Measurements from ENCODE around the gene SLC2A13. TPM values are rescaled to one million over a fixed set of nuclear protein-coding genes. Genes with fewer than 3 reads are reported as not detected.

Gene SLC2A13
- total RNA-seq, 1 donor from 2014 or later, result 11.6 TPM

DNA sequence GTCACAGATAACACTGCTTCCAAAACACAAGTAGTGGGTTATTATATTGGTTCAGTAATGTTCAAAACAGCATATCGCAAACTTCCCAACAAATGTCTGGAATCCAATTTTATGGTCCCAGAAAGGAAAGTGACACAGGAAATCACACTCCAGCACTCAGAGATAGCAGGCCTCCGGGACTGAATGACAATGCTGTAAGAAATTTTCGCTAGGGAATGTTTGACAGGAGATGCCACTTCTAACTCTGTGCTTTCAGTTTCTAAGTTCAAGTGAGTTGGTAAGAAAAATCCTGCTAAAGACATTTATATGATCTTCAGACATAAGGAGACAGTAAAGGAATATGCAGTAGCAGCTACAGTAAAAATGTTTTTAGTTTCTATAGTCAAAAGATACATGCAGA lies 93.2 kb downstream of the SLC2A13 start:
- Histone ChIP-seq H3K4me3 (no peak overlapping the region), H3K27ac (no peak overlapping the region), H3K36me3 (no peaks in the 10 kb centered on the region), H3K4me1 (peaks cover 17% of the 10 kb centered on the region), H3K9me3 (no peaks in the 10 kb centered on the region), H3K27me3 (ENCODE audit: low read depth) (no peaks in the 10 kb centered on the region)
- no peak for TF ChIP-seq CTCF (IDR thresholded peaks at IDR 0.05)
- ATAC-seq (no peak), DNase-seq (no peak)
- intact Hi-C loops (cut with DNase I), result no loop called here

DNA sequence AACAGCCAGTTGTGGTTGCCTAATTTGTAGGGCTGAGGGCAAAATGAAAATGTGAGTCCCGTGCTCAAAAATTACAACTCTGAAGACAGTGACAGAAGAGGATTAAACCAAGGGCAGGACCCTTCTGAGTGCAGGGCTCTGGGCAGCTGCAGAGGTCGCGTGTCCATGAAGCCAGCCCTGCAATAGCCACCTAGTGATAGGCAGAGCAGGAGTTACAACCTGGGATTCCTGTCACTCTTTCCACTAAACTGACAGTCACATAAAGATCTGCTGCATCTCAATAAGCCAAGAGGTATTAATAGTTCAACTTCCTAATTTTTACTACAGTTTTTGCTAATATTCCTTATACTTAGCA lies 94.1 kb downstream of the SLC2A13 start:
- H3K27ac ChIP-seq, result peak overlapping the region; percentile 24
- DNase-seq, result no peak
- H3K27me3 ChIP-seq (ENCODE audit: low read depth), result no peaks in the 10 kb centered on the region
- peak overlapping the region; percentile 35 for H3K4me3 ChIP-seq
- TF ChIP-seq CTCF (IDR thresholded peaks at IDR 0.05), result no peak
- no peaks in the 10 kb centered on the region for H3K9me3 ChIP-seq
- no peaks in the 10 kb centered on the region for H3K36me3 ChIP-seq
- intact Hi-C loops (cut with DNase I), result no loop called here
- ATAC-seq, result peak; percentile 45 to 49
- peaks cover 17% of the 10 kb centered on the region for H3K4me1 ChIP-seq

- intact Hi-C loops (cut with DNase I), result no loop called here
- H3K4me3 ChIP-seq, result peak overlapping the region; percentile 35
Observed at GRCh38 chr12:40010899-40011774, 94.7 kb downstream of the SLC2A13 start.

DNA sequence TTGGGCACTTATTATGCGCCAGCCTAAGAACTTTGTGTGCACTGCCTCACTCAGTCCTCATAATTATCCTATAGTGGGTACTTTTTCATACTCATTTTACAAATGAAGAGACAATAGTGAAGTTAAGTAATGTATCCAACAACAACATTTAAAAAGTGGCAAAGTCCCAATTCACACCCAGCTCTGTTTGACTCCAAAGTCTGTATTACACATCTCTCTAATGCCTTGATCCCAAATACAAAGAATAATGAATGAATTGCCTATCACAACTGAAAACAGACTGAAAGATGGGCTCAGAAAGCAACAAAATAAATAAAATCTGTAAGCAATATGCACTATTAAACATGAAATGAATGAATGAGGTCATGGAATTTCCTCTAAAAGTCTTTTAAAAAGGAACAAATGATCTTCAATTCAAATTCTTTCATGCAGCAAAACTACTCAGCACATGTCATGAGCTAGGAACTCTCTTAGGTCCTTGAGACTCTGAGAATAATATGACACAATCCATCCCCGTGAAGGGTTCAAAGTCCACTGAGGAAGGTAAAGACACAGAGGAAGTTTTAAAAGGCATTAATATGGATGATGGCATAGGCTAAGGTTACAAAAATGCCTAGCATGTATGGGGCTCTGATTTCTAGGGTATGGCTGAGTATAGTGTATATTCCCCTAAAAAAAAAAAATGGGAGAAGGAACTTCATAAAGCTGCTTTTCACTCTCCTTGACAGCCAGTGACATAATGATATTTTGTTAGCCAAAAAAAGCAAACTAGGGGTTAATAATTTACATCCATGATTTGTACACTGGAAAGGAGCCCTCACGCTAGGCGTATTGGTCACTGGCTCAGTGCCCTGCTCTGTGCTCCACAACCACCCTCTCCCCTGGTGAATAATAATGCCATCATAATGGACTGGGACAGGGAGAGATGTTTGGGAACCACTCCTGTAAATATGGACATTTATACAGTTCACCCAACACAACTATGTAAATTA lies 103.4 kb downstream of the SLC2A13 start:
- no peak for TF ChIP-seq CTCF (IDR thresholded peaks at IDR 0.05)
- ATAC-seq (no peak), DNase-seq (no peak)
- Histone ChIP-seq H3K4me3 (no peak overlapping the region), H3K27me3 (ENCODE audit: low read depth) (no peaks in the 10 kb centered on the region), H3K36me3 (no peaks in the 10 kb centered on the region), H3K9me3 (peaks cover 17% of the 10 kb centered on the region), H3K27ac (no peak overlapping the region), H3K4me1 (no peaks in the 10 kb centered on the region)
- intact Hi-C loops (cut with DNase I), result no loop called here

More at GRCh38 chr12:40010899-40011774, 94.7 kb downstream of the SLC2A13 start:
- Histone ChIP-seq H3K27ac (peak overlapping the region; percentile 24), H3K36me3 (no peaks in the 10 kb centered on the region), H3K4me1 (peaks cover 17% of the 10 kb centered on the region), H3K9me3 (no peaks in the 10 kb centered on the region), H3K27me3 (ENCODE audit: low read depth) (no peaks in the 10 kb centered on the region)
- peak; percentile 90 to 96 for ATAC-seq
- DNase-seq, result no peak
- TF ChIP-seq CTCF (IDR thresholded peaks at IDR 0.05), result peak; percentile 81

DNA sequence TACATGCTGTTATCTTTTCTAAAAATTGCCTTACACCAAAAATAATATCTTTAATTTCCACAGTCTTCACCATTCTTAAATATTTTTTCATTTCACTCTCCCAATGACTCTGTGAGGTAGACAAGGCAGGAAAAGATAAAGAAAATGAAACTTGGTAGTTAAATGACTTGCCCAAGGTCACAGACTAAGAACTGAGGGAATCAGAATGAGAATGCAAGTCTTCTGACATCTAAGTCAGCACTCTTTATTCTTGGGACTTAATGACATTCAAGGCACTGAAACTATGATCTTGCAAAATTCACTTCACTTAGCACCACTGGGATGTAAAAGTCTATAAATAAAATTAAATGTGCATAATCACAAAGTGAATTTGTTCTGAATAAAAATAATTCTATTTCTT lies 104.5 kb downstream of the SLC2A13 start:
- Histone ChIP-seq H3K27me3 (ENCODE audit: low read depth) (no peaks in the 10 kb centered on the region), H3K4me3 (no peak overlapping the region), H3K36me3 (no peaks in the 10 kb centered on the region), H3K27ac (no peak overlapping the region), H3K4me1 (no peaks in the 10 kb centered on the region), H3K9me3 (peaks cover 19% of the 10 kb centered on the region)
- ATAC-seq, result no peak
- TF ChIP-seq CTCF (IDR thresholded peaks at IDR 0.05), result no peak
- DNase-seq, result no peak
- intact Hi-C loops (cut with DNase I), result no loop called here

Measured in lower lobe of right lung (tissue), 2 donors.